Stimulated activated CD4-positive, alpha-beta T cell treated with anti-CD3 and anti-CD28 coated beads, Interleukin-2, amount 100 ng/mL, for 48 hours (primary cell): ENCODE results near the gene CXCL5.
"Not testable (repeated sequence)": the region's sequence is repeated elsewhere in the genome, so short reads cannot be mapped to it uniquely, and the experiment has no call there.

ENCODE experiments used
- DNase-seq, 2 donors: peaks; one replicate each; pipeline ENCODE4 v3.0.0-alpha.2; 2020

CXCL5 gene

DNA sequence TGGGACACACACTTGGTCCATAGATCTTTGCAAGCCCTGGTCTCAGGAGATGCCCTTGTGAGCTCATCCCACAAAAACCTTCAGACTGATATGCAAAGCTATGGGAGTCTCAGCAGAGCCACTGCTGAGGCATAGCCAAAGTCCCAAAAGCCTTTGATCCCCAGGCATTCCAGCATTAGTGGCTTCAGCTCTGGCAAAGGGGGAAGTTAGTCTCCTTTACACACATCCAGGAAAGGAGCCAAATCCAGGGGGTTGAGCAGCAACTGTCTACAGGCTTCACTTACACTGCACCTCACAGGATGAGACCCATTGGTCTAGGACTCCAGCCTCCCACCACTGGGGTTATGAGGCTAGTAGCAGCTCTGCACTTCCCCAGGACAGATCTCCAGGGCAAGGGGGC is 30.6 kb downstream of the CXCL5 start:
- no peak for DNase-seq

GRCh38 chr4:73964862-73965611 is 33.4 kb downstream of the CXCL5 start:
- no peak for DNase-seq

GRCh38 chr4:73962724-73963123 is 35.8 kb downstream of the CXCL5 start:
- no peak for DNase-seq

- DNase-seq, result not testable (repeated sequence)
Observed at GRCh38 chr4:73959041-73959440, 39.4 kb downstream of the CXCL5 start.

DNA sequence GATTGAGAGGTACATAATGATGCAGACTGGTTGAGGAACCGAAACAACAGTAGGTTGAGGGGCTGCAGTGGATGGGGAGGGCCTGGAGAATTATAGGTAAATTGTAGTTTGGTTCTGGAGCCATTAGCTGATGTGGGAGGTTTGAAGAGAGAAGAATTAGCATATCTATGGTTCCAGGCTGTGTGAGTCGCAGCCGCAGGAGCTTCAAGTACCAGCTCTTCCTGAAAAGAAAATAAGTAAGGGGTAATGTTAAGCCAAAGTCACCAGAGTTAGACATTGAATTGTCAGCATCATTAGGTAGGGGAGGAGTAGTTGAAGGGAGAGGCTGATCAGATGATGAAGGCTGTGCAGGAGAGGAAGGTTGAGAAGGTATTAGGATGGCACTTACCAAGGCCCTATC is 46.1 kb downstream of the CXCL5 start:
- DNase-seq, result no peak

GRCh38 chr4:73950376-73950920 is 48.0 kb downstream of the CXCL5 start:
- DNase-seq, result not testable (repeated sequence)

DNA sequence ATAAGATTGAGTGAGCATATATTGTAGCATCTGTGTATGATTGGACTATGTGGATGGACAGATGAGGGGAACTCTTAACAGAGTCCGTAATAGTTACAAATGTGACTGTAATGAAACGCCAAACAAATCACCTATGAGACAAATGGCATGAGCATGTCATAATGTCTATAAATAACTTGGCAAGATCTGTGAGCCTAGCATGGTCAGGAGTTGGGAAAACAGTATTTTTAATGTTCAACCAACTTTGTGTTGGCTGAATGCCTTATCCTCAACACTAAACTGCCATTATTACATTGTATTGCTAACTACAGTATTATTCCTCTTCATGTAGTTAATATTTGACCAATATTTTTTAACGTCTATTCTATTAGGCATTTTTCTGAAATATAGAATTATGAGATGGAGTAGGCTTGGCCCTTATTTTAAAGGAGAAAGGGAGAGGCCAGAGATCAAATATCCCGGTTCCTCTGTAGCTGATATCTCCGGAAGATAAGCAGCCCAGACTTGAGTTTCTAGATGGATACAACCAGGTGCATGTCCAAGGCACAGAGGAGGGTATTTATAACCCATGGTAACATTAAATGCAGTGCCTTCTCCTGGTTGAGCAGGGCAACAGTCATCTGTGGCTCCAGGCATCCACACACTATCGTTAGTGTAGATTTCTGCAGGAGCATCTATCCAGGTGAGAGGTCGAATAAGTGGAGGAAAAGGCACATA is 49.3 kb downstream of the CXCL5 start:
- no peak for DNase-seq

DNA sequence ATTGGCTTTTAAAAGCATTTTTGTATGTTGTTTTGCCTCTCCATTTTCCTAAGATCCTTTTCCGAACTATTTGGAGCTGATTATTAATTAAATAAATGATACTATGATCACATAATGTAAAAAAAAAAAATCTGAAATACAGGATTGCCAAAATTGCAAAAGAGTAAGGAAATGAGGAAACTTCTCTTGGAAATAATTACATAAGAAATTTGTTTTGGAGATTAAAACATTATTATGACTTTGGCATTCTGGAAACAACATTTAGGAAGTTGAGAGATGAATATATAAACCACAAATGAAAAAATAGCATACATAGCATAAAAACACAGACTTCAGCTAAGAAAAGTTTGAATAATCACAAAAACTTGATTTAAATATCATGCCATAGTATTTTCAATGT is 50.2 kb downstream of the CXCL5 start:
- no peak for DNase-seq

DNA sequence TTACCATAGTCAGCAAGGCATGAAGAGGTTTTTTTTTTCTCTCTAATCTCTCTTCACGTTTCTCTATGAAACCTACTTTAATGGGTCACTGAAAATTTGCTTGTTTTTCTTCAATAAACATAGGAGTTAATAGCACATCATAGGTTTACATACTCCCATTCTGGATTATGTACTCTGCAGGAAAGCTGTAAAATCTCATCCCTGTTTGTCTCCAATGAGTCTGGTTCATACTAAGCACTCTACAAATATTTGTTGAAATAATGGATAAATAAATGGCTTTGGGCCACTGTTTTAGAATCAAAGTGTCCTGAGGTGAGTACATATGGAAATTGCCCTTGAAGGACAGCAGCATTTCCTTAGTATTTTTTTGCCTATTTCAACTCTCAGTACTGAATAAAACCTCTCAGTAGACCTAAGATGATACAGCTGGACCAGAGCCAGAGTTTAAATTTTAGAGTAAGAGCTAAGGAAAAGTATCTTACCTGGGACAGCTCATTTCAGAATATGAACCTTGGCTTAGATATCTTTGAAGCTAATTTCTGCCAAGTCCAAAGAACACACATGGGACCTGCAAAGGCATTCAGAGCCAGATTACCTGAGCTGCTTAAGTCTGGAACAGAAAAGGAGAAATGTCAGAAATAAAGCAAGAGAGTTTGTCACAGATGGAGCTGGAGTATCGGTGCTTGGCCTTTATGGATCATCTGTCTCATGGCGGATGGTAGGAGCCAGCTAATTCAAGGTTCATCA is 51.1 kb downstream of the CXCL5 start:
- DNase-seq, result no peak

- no peak for DNase-seq
Observed at GRCh38 chr4:73945674-73946449, 52.6 kb downstream of the CXCL5 start.
